HG03139 (cell line): ENCODE measurements around the gene SFXN2.
"Not testable (repeated sequence)": the region's sequence is repeated elsewhere in the genome, so short reads cannot be mapped to it uniquely, and the experiment has no call there.

ENCODE experiments used
- ATAC-seq: cut with Tn5 transposase; IDR thresholded peaks from one replicate; pipeline ENCODE4 v1.9.1; 2021; ENCODE audit not compliant: unreplicated experiment

SFXN2 gene

GRCh38 chr10:102718220-102718619, 3.8 kb downstream of the SFXN2 start:
- no peak for ATAC-seq

DNA sequence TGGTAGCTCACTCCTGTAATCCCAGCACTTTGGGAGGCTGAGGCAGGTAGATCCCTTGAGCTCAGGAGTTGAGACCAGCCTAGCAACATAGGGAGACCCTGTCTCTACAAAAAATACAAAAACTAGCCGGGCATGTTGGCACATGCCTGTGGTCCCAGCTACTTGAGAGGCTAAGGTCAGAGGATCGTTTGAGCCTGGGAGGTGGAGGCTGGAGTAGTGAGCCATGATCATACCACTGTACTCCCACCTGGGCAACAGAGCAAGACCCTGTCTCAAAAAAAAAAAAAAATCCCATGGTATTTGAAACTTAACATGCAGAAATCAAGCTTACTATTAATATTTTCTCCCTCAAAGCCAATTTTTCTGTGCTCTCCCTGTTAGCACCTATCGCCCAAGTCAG, 5.9 kb downstream of the SFXN2 start:
- no peak for ATAC-seq

DNA sequence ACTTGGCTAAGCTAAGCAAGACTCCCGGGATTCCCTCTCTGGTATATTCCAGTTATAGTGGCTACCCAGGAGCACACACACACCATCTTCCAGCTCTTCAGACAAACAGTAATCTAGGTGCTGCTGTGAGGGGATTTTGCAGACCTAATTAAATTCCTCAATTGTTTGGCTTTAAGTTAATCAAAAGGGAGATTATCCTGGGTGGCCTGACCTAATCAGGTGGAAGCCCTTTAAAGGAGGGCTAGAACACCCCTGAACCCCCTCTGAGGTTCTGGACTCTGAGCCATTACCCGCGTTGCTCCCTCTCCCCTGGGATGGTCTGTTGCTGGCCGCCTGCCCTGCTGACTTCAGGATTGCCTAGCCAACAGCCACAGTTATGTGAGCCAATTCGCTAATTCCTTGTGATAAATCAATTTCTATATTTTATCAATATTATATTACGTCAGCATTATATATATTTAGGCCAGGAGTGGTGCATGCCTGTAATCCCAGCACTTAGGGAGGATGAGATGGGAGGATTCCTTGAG, 6.4 kb downstream of the SFXN2 start:
- no peak for ATAC-seq

DNA sequence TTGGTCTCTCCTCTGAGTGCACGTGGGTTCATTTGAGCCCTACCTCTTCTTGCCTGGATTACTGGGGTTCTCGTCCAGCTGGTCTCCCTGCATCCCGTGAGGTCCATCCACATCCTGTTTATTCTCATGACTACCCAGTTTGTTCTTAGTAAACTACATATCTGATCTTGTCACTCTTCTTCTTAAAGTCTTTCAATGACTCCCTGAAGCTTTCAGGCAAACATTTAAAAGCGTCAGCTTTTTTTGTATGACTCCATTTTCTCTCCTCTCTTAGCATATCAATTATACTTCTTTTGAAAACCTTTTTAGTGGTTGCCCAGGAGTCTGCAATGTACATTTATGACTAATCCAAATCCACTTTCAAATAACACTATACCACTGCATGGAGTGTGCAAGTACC, 7.5 kb downstream of the SFXN2 start:
- no peak for ATAC-seq

GRCh38 chr10:102723989-102724388, 9.6 kb downstream of the SFXN2 start:
- no peak for ATAC-seq

DNA sequence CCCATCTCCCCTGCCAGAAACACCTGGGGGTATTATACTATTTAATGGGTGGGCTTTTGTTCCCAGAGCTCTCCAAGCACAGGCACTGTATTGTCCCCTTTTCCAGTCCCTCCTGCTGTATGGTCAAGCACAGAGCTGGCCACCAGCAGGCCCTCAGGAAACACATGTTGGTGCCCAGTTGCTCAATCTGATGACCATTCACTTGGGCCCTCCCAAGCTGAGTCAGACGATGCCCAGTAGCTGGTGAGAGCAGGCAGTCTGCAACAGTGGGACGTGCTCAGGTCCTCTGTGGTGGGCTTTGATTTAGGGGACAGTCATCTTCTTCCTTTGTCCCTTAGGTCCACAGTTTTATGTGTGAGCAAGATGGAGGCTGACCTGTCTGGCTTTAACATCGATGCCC, 11.8 kb downstream of the SFXN2 start:
- ATAC-seq = no peak

GRCh38 chr10:102727037-102727818, 12.8 kb downstream of the SFXN2 start:
- ATAC-seq = no peak

DNA sequence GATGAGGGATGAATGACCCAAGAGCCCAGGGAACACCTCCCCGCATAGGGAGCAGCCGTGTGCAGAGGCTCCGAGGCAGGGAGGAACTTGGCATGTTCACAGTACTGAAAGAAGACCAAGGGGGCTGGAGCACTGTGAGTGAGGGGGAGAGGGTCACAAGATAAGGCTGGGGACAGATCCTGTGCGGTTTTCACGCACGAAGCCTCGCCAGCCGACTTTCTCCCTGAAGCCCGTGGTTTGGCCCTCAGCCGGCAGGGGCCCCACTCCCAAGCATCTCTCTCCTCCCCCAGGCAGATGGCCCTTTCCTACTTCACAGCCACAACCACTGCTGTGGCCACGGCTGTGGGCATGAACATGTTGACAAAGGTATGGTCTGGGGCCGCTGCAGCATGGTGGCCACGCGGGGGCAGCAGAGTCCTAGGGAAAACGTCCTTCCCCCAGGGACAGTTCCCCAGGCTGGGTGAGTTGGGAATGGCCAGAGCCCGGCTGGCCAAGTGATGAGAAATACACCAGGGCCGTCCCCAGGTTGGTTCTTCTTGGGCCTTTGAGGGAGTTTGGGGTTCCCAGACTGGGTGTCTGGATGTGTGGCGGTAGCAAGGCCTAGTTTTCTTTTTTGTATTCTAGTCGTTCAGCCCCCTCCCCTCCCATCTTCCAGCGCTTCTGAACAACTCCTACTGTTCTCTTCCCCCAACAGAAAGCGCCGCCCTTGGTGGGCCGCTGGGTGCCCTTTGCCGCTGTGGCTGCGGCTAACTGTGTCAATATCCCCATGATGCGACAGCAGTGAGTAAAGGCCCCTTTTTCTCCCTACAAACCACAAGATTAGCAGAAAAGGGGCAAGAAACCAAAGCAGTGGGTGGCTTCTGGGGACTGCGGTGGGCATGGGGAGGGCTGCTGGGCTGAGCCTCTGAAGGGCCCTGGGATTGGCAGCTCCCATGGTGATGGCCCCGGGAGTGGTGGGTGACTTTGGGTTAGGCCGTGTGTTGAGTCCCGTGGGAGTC, 14.9 kb downstream of the SFXN2 start:
- no peak for ATAC-seq

DNA sequence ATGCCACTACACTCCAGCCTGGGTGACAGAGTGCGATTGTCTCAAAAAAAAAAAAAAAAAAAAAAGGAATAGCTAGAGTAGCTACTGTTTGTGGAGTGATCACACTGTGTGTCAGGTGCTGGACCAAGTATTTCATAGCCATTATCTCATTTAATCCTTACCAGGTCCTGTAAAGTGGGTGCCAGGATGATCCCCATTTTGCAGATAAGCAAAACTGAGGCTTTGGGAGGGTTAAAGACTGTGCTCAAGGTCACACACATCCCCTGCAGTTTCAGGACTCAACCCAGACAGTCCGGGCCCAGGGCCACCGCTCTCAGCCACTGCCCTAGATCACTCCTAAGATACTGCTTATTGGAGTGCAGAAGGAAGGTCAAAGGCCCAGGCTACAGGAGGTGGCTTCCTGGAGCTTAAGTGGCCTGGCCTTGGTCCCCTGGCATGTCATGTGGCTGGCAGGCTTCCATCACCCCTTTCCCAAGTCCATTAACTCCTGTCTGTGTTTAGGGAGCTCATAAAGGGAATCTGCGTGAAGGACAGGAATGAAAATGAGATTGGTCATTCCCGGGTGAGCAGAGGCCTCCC, 16.9 kb downstream of the SFXN2 start:
- no peak for ATAC-seq

DNA sequence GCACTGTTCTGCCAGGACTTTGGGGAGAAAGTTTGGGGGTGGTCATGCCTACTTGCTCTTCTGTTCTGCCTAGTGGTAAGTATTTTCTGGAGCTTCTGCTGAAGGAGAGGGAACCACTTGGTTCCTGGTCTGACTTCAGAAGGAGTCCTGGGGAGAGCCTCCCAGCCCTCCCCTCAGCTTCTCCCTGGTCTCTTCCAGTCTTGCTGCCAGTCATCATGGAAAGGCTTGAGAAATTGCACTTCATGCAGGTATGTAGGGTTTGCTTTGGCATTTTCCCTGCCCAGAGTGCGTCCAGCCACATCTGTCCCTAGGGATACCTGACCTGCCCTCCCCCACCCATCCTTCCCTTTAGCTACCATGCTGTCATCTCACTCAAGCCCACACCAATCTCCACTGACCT, 18.2 kb downstream of the SFXN2 start:
- no peak for ATAC-seq

DNA sequence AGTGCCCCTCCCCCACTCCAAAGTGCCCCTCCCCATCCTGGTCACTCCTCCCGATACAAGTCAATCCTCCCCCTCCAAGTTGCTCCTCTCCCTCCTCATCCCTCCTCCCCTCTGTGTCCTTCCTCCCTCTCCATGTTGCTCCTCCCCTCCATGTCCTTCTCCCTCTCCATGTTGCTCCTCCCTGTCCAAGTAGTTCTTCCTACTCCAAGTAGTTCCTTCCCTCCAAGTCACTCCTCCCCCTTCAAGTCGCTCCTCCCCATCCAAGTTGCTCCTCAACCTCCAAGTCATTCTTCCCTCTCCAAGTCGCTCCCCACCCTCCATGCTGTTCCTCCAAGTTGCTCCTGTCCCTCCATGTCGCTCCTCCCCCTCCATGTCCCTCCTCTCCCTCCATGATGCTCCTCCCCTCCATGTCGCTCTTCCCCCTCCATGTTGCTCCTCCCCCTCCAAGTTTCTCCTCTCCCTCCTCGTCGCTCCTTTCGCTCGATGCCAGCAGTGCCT, 20.7 kb downstream of the SFXN2 start:
- no peak for ATAC-seq

- no peak for ATAC-seq
These were observed 24.3 kb downstream of the SFXN2 start for GRCh38 chr10:102738692-102739121.

- ATAC-seq = no peak
These were observed 25.8 kb downstream of the SFXN2 start for GRCh38 chr10:102740229-102740628.

GRCh38 chr10:102741726-102742237, 27.3 kb downstream of the SFXN2 start:
- no peak for ATAC-seq

DNA sequence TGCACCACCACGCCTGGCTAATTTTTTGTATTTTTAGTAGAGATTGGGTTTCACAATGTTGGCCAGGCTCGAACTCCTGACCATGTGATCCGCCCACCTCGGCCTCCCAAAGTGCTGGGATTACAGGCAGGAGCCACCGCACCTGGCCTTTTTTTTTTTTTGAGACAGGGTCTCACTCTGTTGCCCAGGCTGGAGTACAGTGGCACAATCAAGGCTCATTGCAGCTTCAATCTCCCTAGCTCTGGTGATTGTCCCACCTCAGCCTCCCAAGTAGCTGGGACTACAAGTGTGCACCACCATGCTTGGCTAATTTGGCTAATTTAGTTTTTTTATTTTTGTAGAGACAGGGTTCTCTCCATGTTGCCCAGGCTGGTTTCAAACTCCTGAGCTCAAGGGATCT, 27.9 kb downstream of the SFXN2 start:
- ATAC-seq = not testable (repeated sequence)

DNA sequence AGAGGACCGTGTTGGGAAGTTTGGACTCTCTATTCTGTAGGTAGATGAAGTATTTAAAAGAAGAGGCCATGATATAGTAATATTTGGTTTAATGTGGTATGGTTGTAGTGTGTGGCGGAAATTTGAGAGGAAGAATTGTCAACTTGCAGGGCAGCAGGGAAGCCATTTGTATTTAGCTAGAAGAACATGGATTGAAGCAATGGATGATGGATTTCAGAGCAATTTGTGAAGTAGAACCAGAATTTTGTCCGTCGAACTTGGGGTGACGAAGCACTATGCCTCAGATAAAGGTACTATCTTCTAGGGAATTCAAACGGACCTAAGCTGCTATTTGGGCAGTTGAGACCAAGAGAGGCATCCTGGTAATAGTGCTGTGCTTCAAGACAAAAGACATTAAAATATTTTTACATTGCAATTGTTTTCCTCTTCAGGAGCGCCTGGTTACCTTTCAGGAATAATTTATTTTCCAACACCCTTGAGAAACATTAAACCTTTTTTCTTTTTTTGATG, 28.7 kb downstream of the SFXN2 start:
- no peak for ATAC-seq

GRCh38 chr10:102743588-102744373, 29.3 kb downstream of the SFXN2 start, which contains the start of gene WBP1L:
WBP1L (plus strand) TSS chr10:102743948; CDS start chr10:102744054, 106 bp downstream.
- peak; percentile 94 for ATAC-seq

GRCh38 chr10:102744374-102745051, 30.1 kb downstream of the SFXN2 start:
- peak; percentile 7 for ATAC-seq

GRCh38 chr10:102745157-102745556, 30.7 kb downstream of the SFXN2 start:
- ATAC-seq = no peak
